Epithelial cell of esophagus (primary cell): Measurements from ENCODE around the gene VWA3A.
A peak's percentile ranks its signal among the peaks of the same experiment; 100 is the strongest.
"Not testable (repeated sequence)": the region's sequence is repeated elsewhere in the genome, so short reads cannot be mapped to it uniquely, and the experiment has no call there.

Experiments used
- DNase-seq: peaks from one replicate; pipeline ENCODE4 v3.0.0; 2010; ENCODE audit warnings: low read depth
- H3K4me3 ChIP-seq: 2 replicates; pipeline ENCODE4 v1.5.1; 2011; ENCODE audit warnings: mild to moderate bottlenecking, low read length, control low read depth
- CTCF ChIP-seq: IDR thresholded peaks from 2 replicates; pipeline ENCODE4 v1.5.1; 2011; ENCODE audit warnings: low read depth, mild to moderate bottlenecking, low read length, control low read depth, inconsistent platforms; ENCODE audit not compliant: insufficient read depth; ENCODE audit errors: missing control alignments

VWA3A gene, protein sequence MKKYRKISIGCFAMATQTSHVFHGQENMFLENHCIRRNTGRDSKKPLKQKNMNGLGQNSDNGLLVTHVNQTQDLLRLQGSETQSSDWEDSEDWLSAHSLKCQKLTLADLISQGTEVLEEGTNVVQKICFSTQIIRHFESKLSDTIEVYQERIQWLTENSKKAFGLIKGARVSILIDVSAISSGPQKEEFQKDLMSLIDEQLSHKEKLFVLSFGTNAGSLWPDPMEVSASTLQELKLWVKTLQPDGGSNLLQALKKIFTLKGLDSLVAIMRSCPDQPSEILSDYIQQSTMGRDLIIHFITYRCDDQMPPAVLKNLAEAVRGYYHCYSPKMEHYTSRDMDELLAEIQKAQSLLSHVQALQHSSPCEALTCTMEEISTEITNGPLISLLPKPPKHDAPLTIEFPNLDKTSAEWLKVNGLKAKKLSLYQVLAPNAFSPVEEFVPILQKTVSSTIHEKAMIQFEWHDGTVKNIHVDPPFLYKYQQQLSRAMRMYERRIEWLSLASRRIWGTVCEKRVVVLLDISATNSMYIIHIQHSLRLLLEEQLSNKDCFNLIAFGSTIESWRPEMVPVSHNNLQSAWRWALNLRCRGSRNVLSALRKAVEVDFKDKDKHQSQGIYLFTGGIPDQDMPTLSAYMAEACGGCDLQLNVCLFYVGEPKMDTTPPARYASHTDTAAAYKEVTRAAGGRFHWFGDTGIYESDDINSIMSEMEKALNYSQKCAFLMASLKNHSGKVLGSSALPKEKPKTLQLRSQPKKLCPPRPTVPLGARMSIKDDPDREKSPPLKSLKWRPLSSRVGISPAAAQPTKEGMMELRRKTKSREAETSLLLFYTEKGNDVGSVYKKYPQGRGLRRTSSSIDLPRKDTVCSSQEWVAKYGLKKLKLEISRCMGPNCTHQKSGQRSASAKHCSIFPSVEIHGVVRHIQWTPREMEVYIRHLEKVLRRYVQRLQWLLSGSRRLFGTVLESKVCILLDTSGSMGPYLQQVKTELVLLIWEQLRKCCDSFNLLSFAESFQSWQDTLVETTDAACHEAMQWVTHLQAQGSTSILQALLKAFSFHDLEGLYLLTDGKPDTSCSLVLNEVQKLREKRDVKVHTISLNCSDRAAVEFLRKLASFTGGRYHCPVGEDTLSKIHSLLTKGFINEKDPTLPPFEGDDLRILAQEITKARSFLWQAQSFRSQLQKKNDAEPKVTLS

DNA sequence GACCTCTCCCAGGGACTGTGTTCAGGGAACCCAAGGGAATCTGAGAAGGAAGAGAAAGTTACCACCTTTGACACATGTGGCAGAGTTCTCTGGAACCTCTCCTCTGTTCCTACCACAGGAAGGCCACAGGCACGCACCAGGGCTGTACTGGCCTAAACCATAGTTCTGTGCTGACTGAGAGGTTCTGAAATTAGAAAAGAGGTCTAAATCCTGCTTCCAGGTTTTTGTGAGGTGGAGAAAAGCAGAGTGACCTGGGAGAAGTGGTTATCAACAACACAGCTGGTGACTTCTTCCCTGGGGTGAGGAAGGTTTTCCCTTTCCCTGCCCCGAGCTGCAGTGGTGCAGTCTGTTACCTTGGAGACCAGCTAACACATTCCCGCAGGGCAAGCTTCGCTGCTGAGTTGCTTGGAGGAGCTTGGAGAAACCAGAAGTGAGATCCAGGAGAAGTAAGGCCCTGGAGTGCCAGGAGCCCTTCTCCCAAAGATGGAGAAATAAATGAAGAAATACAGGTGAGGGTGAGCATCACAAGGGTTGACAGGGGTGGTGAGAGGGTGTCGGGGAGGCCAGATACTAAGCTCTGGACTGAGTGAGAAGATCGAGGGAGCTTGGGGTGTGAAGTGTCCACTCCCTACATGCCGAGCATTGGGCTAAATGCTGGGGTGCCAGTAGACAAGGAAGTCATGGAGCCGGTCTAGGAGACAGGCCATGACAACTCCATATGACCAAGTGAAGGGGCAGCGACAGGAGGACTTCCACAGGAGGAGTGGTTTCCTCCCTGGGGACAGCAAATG is at the start of gene VWA3A:
TSS of gene VWA3A (plus strand) at position 399 of the 791 bp plus-strand sequence. CDS start at position 496, 97 bp downstream.
- DNase-seq, result peak; percentile 10
- no peak for TF ChIP-seq CTCF
- no peak within 1 kb of the TSS for H3K4me3 ChIP-seq

GRCh38 chr16:22043882-22044281 is 48.5 kb upstream of the VWA3A start:
- not testable (repeated sequence) for DNase-seq, H3K4me3 ChIP-seq

- DNase-seq, H3K4me3 ChIP-seq: not testable (repeated sequence)
Measured at GRCh38 chr16:22045888-22046287, 46.5 kb upstream of the VWA3A start.

DNA sequence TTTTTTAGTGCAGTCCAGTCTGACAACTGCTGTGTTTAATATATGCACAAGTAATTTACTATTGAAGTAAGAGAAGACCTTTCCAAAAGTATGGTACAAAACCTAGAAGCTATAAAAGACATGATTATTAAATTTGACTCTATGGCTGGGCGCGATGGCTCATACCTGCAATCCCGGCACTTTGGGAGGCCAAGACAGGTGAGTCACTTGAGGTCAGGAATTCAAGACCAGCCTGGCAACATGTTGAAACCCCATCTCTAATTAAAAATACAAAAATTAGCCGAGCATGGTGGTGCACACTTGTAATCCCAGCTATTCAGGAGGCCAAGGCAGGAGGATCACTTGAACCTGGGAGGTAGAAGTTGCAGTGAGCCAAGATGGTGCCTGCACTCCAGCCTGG is 41.4 kb upstream of the VWA3A start:
- H3K4me3 ChIP-seq, result no peak overlapping the region
- no peak for TF ChIP-seq CTCF
- peak; percentile 72 for DNase-seq

GRCh38 chr16:22052980-22053379 is 39.4 kb upstream of the VWA3A start:
- H3K4me3 ChIP-seq, result no peak overlapping the region
- TF ChIP-seq CTCF, result no peak
- DNase-seq, result peak; percentile 16

DNA sequence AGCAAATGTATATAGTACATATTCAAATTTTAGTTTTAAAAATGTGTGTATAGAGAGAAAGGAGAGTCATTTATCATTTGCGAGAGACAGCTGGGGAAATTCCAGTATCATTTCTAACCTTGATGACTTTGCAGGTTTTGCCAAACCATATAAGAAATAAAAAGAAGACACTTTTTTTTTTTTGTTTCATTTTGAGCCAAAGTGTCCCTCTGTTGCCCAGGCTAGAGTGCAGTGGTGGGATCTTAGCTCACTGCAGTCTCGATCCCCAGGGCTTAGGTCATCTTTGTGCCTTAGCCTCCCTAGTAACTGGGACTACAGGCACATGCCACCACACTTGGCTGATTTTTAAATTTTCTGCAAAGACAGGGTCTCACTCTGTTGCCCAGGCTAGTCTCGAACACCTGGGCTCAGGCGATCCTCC is 38.4 kb upstream of the VWA3A start:
- H3K4me3 ChIP-seq, result no peak overlapping the region
- no peak for TF ChIP-seq CTCF
- DNase-seq, result no peak

DNA sequence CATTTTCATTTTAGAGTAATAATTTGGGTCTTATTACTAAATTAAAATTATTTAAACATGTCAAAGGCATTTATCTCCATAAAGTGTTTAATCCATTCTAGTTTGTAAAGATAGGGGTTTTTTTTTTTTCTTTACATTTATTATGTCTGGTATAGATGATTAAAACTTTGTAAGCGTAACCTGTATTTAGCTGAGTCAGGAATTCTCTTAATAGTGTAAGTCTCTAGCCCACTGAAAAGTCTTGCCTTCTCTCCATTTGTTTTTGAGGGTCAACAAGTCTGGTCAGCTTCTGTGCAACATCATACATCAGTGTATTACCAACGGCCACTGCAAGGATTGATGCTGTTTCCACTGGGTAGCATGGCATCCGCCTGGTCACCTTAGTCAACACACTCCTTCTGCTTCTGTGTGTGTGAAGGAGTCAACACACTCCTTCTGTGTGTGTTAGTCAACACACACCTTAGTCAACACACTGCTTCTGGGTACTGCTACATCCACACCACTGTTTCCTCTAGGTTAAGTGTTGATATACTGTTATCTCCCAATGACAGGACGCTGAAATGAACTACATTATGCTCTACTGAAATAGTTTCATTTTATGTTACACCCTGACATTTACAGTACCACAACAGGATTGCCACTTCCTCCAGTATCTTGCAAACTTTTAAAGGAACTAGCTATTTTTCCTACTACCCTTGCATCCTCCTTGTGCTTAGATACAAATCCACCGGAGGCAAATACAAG is 37.3 kb upstream of the VWA3A start:
- DNase-seq, result no peak
- no peak overlapping the region for H3K4me3 ChIP-seq
- no peak for TF ChIP-seq CTCF
